ENCODE measurements around the gene PFDN1.

PFDN1 gene

DNA sequence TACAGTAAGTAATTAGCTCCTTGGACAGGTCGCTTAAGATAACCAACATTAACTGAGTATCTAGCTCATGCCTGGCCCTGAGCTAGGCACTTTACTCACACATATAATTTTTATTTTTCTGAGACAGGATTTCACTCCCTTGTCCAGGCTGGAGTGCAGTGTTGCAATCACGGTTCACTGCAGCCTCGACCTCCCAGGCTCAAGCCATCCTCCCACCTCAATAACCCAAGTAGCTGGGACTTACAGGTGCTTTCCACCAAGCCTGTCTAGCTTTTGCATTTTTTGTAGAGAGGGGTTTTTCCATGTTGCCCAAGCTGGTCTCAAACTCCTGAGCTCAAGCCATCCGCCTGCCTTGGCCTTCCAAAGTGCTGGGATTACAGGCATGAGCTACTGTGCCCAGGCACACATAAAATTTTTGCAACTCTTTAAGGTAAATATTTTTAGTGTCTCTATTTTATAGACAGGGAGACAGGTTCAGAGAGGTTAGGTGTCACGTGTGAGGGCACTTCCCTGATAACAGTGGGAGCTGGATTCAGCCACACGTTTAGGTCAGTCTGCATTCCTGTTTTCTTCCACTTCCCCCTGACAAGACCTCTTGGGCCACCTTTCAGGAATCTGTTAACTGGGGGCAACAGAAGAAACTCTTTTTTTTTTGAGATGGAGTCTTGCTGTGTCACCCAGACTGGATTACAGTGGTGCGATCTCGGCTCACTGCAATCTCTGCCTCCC, 25.3 kb upstream of the PFDN1 start:
- no peak for DNase-seq

DNA sequence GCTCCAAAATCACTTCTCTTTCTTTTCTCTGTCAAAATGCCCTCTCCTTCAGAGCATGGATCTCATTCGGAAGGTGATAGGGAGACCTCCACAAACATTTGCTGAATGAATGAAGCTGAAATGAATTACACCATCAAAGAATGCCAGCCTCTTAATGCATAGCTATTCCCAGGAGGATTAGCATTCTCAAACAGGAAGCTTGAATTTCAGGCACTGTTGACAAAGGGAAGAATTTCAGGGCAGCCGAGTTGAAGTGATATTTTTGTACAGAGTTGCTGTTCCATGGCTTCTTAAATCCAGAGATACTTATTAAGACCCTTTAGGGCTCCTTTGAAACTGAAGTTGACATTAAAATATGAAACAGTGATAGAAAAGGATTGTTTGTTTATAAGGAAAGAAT, 24.7 kb upstream of the PFDN1 start:
- no peak for DNase-seq

DNA sequence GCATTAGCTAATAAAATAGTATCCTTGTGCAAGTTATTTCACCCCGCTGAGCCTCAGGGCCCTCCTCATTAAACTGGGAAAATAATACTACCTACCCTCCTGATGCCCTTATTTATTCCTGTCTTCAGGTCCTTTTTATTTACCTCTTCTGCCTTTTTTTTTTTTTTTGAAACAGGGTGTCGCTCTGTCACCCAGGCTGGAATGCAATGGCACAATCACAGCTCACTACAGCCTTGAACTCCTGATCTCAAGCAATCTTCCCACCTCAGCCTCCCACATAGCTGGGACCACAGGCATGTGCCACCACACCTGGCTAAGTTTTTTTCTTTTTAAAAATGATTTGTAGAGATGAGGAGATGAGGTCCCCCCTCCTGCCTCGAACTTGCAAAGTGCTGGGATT, 22.6 kb upstream of the PFDN1 start:
- no peak for DNase-seq

DNA sequence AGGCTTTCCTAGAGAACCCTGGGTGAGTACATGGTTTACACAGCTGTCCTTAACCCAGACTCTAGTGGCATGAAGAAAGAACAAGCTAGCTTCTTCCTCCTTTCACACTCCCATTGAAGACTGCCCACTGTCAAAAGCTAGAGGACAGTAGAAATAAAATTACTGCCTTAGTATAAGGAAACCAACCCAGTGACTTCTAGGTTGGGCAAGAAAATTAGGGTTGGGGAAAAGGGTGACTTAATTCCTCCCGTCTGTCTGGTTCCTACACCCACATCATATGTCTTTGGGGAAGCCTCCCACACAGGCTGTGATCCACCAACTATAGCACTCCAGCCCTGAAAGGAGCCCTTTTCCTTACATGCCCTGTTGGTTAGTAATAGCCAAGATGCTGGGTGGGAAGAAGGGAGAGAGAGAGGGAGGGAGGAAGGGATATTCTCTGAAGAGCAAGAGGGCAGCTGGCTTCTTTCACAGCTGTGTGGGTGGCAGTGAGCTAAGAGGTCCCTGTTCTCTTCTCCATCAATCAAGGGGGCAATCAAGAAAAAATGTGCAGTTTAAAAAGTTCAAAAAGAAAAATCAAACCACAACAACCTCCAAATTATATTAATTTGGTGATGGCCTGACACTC, 21.8 kb upstream of the PFDN1 start:
- no peak for DNase-seq

DNA sequence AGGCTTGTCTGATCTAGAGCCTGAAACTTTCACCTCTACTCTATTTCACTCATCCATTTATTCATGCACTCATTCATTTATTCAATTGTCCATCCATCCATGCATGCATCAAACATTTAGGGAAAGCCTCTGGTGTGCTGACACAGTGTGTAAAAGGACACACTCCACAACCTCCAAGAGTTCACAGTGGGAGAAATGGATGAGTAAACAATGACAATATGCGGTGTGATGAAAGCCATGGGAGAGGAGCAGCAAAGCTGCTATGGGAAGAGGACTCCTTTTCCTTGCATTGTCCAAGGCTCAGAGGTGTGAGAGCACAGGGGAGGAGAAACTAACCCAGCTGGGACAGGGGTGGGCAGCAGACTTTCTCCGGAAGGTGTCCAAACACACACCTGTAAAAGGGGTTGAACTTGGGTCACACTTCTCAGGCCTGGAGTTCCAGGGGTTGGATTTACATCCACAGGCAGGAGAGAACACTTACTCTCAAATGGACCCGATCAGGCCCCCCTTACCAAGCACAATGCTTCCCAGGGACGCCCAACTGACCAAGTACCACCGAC, 21.2 kb upstream of the PFDN1 start:
- DNase-seq = no peak

DNA sequence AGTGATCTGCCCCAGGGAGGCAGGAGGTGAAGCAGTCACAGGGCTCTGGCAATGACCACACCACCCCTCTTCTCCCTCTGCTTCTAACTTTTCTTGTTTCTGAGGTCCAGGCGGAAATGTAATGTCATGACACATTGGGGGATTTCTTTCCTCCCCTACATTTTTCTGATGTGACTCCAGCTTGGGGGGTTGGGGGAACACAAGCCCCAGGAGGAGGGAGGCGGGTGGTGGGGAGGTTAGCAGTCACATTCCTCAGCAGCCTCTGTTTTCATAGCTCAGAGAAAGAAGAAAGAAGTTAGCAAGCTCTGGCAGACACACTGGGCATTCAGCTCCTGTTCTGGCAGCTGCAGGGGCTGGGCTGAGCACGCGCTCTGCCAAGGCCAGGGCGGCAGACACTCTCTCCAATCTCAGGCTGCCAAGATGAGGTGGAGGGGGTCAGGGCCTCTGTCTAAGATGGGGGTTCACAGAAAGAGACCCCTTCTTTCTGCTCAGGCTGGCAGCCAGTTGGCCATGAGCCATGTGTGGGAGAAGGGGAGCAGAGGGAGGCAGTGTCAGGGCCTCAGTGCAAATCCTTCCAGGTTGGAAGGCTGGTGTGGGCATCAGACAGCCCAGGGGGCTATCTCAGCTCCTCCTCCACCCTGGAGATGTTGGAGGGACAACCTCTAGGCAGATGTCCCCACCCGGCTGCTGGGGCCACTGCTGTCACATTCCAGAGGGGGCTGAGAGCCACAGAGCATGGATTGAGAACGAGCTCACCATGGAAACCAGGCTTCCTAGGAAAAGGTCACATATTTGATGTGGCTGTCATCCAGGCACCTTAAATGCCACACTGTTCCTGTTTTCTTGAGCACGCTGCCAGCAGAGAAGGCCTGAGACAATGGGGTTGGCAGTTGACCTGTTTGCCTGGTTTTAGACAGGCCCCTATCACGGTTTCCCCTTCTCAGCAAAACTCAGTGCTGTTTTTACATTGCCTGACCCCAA, 20.1 kb upstream of the PFDN1 start:
- peak; percentile 84 for DNase-seq

DNA sequence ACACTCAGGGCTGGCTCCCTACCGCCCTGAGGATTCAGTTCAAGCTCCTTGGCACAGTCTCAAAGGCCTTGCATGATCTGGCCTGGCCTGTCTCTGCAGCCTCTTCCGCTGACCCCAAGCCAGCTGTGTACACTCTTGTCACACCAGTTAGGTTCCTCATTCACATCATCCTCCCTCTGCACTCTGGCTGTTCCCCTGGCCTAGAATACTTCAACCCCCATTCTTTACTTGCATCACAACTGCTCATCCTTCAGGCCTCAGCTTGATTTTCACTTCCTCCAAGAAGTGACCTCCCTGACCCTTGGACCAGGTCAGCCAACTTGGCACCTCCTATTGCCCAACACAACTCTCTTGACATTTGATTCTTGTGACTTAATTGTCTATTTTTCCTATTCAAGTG, 18.9 kb upstream of the PFDN1 start:
- no peak for DNase-seq

DNA sequence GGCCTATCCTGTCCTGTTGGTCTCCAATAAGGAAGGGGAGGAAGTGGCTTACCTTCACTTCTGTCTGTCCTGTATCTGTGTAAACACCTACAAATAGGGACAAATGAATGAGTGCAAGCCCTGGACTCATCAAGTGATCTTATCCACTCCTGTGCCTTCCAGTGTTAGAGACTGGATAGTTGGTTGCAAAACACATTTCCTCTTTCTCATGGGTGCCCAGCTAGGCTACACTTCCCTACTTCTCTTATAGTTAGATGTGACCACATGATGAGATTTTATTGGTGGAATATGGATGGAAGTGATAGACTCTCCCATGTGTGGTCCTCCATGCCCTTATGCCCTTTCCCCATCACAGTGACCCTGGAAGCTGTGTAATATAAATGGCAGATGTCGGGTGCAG, 16.9 kb upstream of the PFDN1 start:
- no peak for DNase-seq

DNA sequence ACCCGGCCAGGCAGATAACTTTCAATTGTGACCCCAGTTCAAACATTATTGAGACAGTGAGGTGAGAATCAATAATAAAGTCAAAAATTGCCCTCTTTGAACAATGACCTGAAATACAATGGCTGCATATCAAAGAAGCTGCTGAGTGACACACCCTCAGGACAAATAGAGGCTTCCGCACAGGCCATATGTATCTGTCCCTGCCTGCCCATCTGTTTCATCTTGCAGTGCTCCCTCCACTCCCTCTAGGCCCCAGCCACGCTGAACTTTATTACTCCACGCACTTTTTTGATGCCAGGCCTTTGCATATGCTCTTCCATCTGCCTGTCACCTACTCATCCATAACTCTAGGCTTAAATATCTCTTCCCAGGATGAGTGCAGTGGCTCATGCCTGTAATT, 15.9 kb upstream of the PFDN1 start:
- DNase-seq = no peak

DNA sequence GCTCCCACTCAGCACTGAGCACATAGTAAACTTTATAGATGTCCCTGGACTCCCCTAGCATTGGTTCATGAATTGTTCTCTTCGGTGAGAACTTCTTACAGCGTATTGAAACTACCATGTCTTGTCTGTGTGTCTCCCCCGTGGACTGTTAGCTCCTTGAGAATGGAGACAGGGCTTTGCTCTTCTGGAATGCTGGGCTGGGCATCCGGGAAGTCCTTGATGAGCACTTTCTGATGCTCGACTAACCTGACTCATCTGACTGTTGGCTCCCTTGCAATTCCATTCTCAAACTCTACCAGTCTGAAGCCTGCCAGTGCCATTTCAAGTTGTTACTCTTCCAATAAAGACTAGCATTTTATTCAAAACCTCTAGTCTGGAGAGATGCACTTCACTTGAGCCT, 15.0 kb upstream of the PFDN1 start:
- DNase-seq = no peak

DNA sequence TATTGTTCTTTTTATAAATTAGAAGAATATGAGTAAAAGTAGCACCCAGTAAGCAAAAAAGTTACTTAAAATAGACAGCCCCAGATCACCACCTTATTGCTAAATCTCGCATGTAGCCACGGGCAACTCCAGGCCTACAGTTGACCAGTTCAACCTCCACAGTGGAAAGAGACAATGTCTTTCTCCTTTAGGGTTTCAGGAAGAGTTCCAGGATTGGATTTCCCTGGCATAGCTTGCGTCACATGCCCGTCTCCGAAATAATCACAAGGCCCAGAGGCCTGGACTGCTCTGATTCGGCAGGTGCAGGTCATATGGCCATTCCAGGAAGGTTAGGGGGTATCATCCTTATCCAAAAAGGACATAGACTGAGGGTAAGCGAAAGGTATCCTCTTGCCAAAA, 9.9 kb upstream of the PFDN1 start:
- no peak for DNase-seq

DNA sequence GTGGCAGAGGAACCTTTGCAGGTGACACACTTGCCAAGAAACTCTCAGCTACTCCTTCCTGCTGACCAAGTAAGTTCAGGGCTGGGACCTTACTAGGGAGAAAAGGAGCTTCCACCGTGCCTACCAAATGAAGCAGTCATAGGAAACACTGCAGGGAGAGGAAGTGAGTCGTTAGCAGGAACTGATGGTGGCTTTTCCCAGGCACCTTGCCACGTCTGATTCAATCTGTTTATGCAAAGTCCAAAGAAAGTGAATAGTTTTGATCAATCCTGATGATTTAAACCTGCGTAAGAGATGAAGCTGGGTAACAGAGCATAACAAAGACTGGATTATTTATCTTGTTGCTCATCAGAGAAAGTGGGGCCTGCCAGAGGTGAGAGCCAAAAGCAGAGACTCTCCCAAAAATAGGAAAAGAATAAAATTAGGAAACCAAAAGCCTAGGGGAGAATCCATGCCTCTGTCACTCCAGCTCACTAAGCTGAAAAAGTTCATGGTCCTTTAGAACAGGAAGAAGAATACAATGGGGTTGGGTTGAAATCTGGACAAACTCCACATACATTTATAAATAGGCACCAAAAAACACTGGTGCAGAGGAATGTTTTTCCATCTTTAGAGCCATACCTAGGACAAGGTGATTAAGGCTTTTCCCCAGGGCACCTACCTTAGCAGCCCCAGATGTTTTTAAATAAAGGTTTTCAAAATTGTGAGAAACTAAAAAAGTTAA, 9.3 kb upstream of the PFDN1 start:
- peak; percentile 37 for DNase-seq

DNA sequence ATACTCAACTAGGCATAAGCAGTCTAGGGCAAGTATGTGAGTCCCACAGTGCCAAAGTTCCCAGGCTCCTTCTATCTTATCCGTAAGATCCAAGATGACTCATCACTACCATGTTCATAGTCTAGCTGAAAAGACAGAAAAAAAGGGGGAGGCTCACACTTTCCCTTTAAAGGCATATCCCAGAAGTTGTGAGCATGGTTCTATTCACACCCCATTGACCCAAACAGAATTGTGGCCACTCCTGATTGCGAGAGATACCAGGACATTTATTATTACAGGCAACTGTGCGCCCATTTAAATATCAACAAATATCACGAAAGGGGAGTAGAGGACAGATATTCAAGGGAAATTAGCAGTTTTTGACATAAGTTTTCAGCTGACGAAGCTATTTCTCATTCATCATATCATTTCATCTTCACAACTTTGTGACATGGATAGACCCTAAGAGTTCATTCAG, 8.1 kb upstream of the PFDN1 start:
- DNase-seq = no peak

DNA sequence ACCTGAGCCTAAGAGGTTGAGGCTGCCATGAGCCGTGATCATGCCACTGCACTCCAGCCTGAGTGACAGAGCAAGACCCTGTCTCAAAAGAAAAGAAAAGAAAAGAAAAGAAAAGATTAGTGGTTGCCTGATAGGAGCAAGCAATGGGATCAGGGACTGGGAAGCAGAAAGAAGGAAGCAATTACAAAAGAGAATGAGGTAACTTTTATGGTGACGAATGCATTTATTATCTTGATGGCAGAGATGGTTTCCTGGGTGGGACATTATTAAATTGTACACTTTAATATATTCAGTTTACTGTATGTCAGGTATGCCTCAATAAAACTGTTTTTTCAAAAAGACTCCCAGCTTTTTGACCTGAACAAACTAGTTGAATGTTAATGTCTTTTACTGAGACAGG, 7.5 kb upstream of the PFDN1 start:
- no peak for DNase-seq

DNA sequence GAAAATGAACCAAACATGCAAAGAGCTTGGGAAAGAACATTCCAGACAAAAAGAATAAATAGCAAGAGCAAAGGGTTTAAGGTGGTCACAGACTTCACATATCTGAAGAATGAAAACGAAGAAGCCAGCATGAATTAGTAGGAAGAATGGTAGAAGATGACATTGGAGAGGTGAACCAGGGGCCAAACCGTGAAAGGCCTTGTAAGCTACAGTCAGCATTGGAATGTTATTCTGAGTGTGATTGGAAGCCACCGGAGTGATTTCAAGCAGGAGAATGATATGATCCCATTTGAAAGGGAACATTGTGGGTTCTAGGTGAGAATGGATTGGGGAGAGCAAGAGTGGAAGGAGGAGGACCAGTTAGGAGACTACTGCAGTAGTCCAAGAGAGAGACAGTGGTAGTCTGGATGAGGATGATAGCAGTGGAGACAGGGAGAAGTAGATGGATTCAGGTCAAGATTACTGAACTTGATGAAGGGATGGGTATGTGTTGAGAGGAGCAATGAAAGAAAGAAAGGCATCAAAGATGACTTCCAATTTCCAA, 6.9 kb upstream of the PFDN1 start:
- no peak for DNase-seq

DNA sequence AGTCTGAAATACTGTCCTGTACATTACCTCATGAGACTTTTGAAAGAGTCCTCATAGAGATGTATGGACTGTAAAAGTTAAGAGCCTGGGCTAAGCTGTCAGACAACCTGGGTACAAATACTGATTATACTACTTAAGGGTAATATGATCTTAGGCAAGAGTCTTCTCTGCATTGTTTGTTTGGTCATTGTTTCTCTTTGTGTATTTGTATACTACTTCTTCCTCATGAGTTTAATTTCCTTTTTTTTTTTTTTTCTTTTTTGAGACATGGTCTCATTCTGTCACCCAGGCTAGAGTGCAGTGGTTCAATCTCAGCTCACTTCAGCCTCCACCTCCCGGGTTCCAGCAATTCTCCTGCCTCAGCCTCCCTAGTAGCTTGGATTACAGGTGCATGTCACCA, 2.6 kb upstream of the PFDN1 start:
- DNase-seq = no peak

DNA sequence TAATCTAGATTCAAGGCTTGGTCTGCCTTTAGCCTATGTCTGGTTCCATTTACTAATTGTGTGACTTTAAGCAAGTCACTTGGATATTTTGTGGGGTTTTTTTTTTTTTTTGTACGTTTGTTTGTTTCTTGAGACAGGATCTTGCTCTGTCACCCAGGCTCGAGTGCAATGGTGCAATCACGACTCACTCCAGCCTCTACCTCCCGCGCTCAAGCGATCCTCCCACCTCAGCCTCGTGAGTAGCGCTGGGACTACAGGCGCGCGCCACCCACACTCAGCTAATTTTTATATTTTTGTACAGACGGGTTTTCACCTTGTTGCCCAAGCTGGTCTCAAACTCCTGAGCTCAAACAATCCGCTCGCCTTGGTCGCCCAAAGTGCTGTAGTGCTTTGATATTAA, 1.1 kb upstream of the PFDN1 start:
- DNase-seq = no peak

DNA sequence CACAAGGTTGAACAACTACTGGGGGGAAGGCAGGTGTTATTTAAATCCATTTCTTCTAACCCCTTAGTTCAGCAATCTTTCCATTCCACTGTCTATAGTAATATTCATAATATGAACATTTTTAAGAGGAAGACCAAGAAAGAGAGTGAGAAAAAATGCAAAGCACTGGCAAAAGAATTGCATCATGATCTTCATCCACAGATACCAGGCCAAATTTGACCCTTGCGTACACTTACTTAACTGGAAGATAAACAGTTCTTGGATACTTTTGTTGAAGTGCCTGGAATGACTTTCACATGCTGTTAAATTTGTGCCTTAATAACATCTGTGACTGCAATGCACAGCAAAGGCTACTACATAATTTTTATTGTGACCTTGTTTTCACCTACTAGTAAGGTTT, 1.8 kb downstream of the PFDN1 start:
- no peak for DNase-seq

DNA sequence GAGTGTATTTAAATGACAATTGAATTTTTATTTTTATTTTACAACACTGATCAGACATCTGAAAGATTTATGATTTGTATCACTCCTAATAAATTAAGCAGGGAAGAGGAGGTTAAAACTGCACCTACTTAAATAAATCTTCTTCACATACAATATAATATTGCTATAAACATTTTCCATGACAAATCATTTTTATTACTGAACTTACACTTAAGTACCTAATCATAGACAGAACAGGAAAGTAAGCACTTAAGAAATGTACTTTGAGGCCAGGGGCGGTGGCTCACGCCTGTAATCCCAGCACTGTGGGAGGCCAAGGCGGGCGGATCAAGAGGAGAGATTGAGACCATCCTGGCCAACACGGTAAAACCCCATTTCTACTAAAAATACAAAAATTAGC, 3.8 kb downstream of the PFDN1 start:
- no peak for DNase-seq

DNA sequence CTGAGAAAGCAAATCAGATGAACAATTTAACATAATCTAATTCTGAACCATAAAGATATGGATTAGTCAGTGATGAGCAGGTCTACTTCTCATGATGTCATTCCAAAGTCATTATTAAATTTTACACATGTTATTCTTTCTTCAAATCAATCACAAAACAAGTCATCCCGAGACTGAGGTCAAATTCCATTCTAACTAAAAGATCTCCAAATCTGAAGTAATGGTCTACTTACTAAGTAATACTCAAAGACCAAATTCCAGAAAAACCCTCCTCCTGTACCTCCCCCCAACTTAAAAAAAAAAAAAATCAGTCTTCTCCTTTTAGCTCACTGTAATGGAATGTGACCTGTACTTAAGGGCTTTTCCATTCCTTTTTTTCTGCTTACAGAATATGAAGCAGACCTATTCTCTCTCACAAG, 4.7 kb downstream of the PFDN1 start:
- DNase-seq = no peak

DNA sequence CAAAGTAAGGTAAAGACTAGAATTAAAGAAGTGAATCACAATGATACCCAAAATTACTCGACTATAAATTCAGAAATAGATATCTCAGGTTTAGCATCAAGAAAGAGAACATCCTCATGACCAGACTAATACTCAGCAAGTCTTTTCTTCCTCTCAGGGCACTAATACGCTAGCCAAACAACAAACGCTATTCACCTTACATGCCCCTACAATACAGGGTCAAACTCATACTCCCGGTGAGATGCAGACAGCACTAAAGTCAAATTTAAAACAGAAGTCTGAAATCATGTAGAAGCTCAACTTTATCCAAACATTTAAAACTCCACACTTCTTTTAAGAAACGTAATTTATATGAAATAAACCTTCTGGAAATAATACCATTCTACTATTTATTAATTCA, 5.6 kb downstream of the PFDN1 start:
- no peak for DNase-seq

DNA sequence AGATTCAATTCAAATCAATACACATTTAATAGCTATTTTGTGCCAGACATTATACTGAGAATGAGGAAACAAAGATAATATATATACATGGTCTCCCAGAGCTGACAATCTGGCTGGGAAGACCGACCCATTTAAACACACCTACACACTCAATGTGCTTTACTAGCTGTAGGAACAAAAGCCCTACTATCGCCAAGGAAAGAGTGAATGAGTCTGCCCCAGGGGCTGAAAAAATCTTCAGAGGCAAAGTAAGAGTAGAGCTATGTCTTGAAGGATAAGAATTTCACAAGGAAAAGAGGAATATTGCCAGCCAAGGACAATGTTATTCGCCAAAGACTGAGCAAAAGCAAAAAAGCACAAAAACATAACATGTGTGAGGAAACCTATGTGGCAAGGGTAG, 6.6 kb downstream of the PFDN1 start:
- no peak for DNase-seq
